Thoracic aorta (tissue), 2 donors: Measurements from ENCODE around the gene CDC16. TPM values are rescaled to one million over a fixed set of nuclear protein-coding genes. Genes with fewer than 3 reads are reported as not detected.

Source experiments
- ATAC-seq: fragments of 150-250 bp; one replicate; pipeline ENCODE4 v1.8.0; 2017; ENCODE audit warnings: low read depth; ENCODE audit not compliant: insufficient number of reproducible peaks, low FRiP score
- DNase-seq: peaks from one replicate; pipeline ENCODE4 v3.0.0-alpha.2; 2020; ENCODE audit warnings: low spot score
- H3K27ac ChIP-seq, 2 donors: fragments of 200-600 bp; sonication (generic); 1 replicate in 1 of 2; 2 replicates in 1 of 2; pipeline ENCODE4 v1.5.1; 2016; ENCODE audit warnings: mild to moderate bottlenecking in 2 of 2, moderate library complexity in 2 of 2
- H3K27me3 ChIP-seq: fragments of 200-600 bp; sonication (generic); replicated peaks from 2 replicates; pipeline ENCODE4 v1.6.0; 2016; ENCODE audit warnings: mild to moderate bottlenecking; ENCODE audit not compliant: insufficient read depth
- H3K36me3 ChIP-seq: fragments of 200-600 bp; sonication (generic); one replicate; pipeline ENCODE4 v1.5.1; 2016
- H3K4me1 ChIP-seq, 2 donors: fragments of 200-600 bp; sonication (generic); 1 replicate in 1 of 2; 2 replicates in 1 of 2; pipeline versions ENCODE4 v1.5.1 to v1.6.0; 2016; ENCODE audit warnings: low read depth in 2 of 2, mild to moderate bottlenecking in 1 of 2; ENCODE audit not compliant: control insufficient read depth in 1 of 2
- H3K4me3 ChIP-seq: fragments of 200-600 bp; sonication (generic); 2 replicates; pipeline ENCODE4 v1.5.1; 2016; ENCODE audit warnings: mild to moderate bottlenecking
- H3K9me3 ChIP-seq: fragments of 200-600 bp; sonication (generic); 2 replicates; pipeline ENCODE4 v1.5.1; 2016
- total RNA-seq, 2 donors: library from RNA; depleted of rRNA; stranded (reverse); fragments of >200 nt; gene quantifications; one replicate each; pipeline versions ENCODE4 v1.1.0 to v1.2.3, GENCODE V29; 2016
- TF ChIP-seq, protein P1 (sequence below): fragments of 200-600 bp; sonication (generic); IDR thresholded peaks from one replicate; pipeline ENCODE4 v1.5.1; 2019; ENCODE audit warnings: antibody characterized with exemption

CDC16 gene
- total RNA-seq, 2 donors from 2014 or later: 45.4 to 73.3 TPM

DNA sequence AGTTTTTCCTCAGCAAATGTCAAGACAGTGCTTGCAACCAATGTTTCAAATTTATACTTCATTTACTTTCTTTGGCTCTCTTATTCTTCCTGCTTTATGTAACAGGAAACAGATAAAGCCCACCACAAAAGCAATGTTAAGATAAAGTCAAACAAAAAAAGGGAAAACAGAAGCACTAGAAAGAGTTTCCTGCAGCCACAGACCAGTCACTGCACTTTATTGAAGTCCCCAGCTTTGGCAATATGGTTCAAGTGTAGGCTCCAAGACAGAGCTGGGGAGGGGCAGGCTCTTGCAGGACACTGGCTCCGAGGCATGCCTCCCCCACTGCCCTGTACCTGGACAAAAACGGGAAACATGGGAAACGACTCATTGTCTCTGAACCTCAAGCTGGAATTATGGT is 15.3 kb upstream of the CDC16 start:
- Histone ChIP-seq H3K9me3 (no peaks in the 10 kb centered on the region), H3K27me3 (no peaks in the 10 kb centered on the region), H3K36me3 (no peaks in the 10 kb centered on the region), H3K27ac (no peak overlapping the region), H3K4me3 (no peak overlapping the region), H3K4me1 (peaks cover 0 to 13% of the 10 kb centered on the region in 2 donors)
- TF ChIP-seq, protein P1, sequence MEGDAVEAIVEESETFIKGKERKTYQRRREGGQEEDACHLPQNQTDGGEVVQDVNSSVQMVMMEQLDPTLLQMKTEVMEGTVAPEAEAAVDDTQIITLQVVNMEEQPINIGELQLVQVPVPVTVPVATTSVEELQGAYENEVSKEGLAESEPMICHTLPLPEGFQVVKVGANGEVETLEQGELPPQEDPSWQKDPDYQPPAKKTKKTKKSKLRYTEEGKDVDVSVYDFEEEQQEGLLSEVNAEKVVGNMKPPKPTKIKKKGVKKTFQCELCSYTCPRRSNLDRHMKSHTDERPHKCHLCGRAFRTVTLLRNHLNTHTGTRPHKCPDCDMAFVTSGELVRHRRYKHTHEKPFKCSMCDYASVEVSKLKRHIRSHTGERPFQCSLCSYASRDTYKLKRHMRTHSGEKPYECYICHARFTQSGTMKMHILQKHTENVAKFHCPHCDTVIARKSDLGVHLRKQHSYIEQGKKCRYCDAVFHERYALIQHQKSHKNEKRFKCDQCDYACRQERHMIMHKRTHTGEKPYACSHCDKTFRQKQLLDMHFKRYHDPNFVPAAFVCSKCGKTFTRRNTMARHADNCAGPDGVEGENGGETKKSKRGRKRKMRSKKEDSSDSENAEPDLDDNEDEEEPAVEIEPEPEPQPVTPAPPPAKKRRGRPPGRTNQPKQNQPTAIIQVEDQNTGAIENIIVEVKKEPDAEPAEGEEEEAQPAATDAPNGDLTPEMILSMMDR: no peak
- DNase-seq: no peak
- no peak for ATAC-seq

DNA sequence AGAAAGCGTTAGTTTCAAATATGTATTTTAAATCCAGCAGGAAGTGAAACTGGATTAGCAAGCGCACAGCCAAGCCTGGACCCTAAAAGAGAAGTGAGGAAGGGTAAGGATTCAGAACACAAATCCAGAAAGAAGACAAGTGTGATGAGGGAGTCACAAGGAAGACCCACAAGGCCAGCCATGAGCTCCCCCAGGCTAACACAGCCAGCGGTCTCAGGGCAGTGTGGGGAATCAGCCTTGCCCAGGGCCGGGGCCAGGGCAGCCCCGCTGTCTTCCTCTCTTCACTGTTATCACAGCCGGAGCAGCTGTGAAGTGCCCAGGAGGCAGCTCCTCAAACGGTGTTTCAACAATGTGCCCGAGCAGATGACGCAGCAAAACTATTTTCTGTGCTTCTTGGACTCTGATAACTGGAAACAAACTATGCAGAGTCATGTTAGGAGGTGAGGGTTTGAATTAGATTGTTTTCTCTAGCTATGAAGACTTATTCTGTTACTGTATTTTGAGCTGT is 12.2 kb upstream of the CDC16 start:
- peaks cover 0 to 13% of the 10 kb centered on the region in 2 donors for H3K4me1 ChIP-seq
- no peaks in the 10 kb centered on the region for H3K9me3 ChIP-seq
- no peaks in the 10 kb centered on the region for H3K36me3 ChIP-seq
- DNase-seq (no peak), ATAC-seq (peak; percentile 59)
- H3K4me3 ChIP-seq: peak overlapping the region; percentile 42
- TF ChIP-seq, protein P1: no peak
- H3K27me3 ChIP-seq: no peaks in the 10 kb centered on the region
- H3K27ac ChIP-seq: no peak overlapping the region

DNA sequence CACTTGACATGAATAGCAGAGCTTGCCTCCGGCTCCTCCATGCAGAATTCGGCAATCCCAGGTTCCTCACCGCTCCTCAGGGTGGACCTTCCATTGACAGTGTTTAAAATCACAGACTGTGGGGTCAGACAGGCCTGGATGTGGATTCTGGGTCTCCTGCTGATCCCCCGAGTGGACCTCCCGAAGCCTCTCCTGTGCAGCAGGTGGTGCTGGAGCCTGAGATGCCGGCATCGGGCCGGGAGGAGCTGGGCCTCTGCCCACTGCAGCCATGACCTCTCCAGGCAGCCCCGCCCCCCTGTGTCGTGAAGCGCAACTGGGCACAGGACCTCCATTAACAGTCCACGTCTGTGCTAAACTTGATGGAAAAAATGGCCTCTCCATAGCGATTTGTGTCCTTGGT is 10.5 kb upstream of the CDC16 start:
- no peaks in the 10 kb centered on the region for H3K27me3 ChIP-seq
- no peaks in the 10 kb centered on the region for H3K9me3 ChIP-seq
- H3K4me3 ChIP-seq: no peak overlapping the region
- ATAC-seq (no peak), DNase-seq (no peak)
- H3K4me1 ChIP-seq: peaks cover 0 to 13% of the 10 kb centered on the region in 2 donors
- no peaks in the 10 kb centered on the region for H3K36me3 ChIP-seq
- H3K27ac ChIP-seq: no peak overlapping the region
- TF ChIP-seq, protein P1: no peak

DNA sequence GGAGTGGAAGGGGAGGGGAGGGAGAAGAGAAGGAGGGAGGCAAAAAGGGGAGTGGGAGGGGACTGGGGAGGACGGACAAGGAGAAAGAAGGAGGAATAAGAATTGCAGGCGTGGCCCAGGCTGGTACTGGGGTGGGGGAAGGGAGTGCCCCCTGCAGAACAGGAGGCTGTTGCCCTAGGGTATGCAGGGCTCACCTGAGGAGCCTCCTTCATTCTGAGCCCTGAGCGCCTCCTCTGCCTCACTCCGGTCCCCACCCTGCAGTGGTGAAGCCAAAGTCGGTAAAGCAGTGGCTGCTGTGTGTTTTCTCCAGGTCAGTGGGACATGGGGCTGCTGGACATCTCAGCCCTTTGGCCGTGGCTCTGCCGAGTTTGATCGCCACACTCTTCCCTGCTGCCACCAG is 9.1 kb upstream of the CDC16 start:
- H3K9me3 ChIP-seq: no peaks in the 10 kb centered on the region
- ATAC-seq (no peak), DNase-seq (no peak)
- H3K27ac ChIP-seq: no peak overlapping the region
- no peaks in the 10 kb centered on the region for H3K36me3 ChIP-seq
- H3K4me1 ChIP-seq: peaks cover 0 to 13% of the 10 kb centered on the region in 2 donors
- H3K4me3 ChIP-seq: no peak overlapping the region
- no peaks in the 10 kb centered on the region for H3K27me3 ChIP-seq
- TF ChIP-seq, protein P1: no peak

DNA sequence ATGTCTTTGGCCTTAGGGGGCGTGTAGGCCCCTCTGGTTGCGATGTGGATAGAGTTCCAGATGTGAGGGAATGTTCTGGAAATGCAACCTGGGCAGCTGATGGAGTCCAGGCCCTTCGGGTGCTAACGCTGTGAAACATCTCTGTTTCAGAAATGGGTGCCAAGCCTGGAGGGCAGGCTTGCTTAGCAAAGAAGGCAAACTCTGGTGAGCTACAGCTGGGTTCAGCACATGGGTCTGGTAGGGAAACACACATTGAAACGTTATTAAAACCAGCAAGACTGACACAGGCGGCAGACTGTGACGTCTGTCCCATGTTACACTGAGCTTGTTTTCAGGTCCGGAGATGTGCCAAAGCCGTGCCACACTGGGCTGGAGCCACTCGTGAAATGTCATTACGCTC is 8.6 kb upstream of the CDC16 start:
- ATAC-seq: no peak
- TF ChIP-seq, protein P1: no peak
- Histone ChIP-seq H3K27ac (no peak overlapping the region), H3K4me1 (peaks cover 0 to 13% of the 10 kb centered on the region in 2 donors), H3K9me3 (no peaks in the 10 kb centered on the region), H3K36me3 (no peaks in the 10 kb centered on the region), H3K4me3 (no peak overlapping the region), H3K27me3 (no peaks in the 10 kb centered on the region)
- DNase-seq: no peak
